ENCODE results near the gene ZFP36L2.

ZFP36L2 gene

GRCh38 chr2:43251171-43251731 lies 24.8 kb upstream of the ZFP36L2 start:
- H3K9ac ChIP-seq (ENCODE audit: low read depth in 1 of 2, low read length in 2 of 2), result peak overlapping the region in 1 of 2 donors; percentile 29
- H3K27ac ChIP-seq (ENCODE audit: low read depth in 2 of 2, low read length in 2 of 2), result peak overlapping the region; percentile 65 to 80
- H3K27me3 ChIP-seq (ENCODE audit: control insufficient read depth in 2 of 2, insufficient read depth in 2 of 2, low read length in 2 of 2), result no peaks in the 10 kb centered on the region
- H3K9me3 ChIP-seq (ENCODE audit: control insufficient read depth in 2 of 2, low read length in 2 of 2), result no peaks in the 10 kb centered on the region
- H3K4me3 ChIP-seq (ENCODE audit: low read length in 2 of 2), result no peak overlapping the region
- no peaks in the 10 kb centered on the region for H3K36me3 ChIP-seq (ENCODE audit: control insufficient read depth in 2 of 2, insufficient read depth in 2 of 2, low read length in 2 of 2)
- H3K4me1 ChIP-seq (ENCODE audit: control insufficient read depth in 2 of 2, insufficient read depth in 2 of 2, low read length in 2 of 2), result peaks cover 0 to 8% of the 10 kb centered on the region in 2 donors

GRCh38 chr2:43250015-43250414 lies 23.6 kb upstream of the ZFP36L2 start:
- H3K27ac ChIP-seq (ENCODE audit: low read depth in 2 of 2, low read length in 2 of 2), result no peak overlapping the region
- no peaks in the 10 kb centered on the region for H3K27me3 ChIP-seq (ENCODE audit: control insufficient read depth in 2 of 2, insufficient read depth in 2 of 2, low read length in 2 of 2)
- no peaks in the 10 kb centered on the region for H3K36me3 ChIP-seq (ENCODE audit: control insufficient read depth in 2 of 2, insufficient read depth in 2 of 2, low read length in 2 of 2)
- no peaks in the 10 kb centered on the region for H3K9me3 ChIP-seq (ENCODE audit: control insufficient read depth in 2 of 2, low read length in 2 of 2)
- no peak overlapping the region for H3K9ac ChIP-seq (ENCODE audit: low read depth in 1 of 2, low read length in 2 of 2)
- no peak overlapping the region for H3K4me3 ChIP-seq (ENCODE audit: low read length in 2 of 2)
- peaks cover 0 to 8% of the 10 kb centered on the region in 2 donors for H3K4me1 ChIP-seq (ENCODE audit: control insufficient read depth in 2 of 2, insufficient read depth in 2 of 2, low read length in 2 of 2)

GRCh38 chr2:43248621-43249020 lies 22.2 kb upstream of the ZFP36L2 start:
- no peak overlapping the region for H3K9ac ChIP-seq (ENCODE audit: low read depth in 1 of 2, low read length in 2 of 2)
- H3K4me1 ChIP-seq (ENCODE audit: control insufficient read depth in 2 of 2, insufficient read depth in 2 of 2, low read length in 2 of 2), result peaks cover 0 to 8% of the 10 kb centered on the region in 2 donors
- no peak overlapping the region for H3K27ac ChIP-seq (ENCODE audit: low read depth in 2 of 2, low read length in 2 of 2)

GRCh38 chr2:43246641-43247040 lies 20.2 kb upstream of the ZFP36L2 start:
- Histone ChIP-seq H3K36me3 (ENCODE audit: control insufficient read depth in 2 of 2, insufficient read depth in 2 of 2, low read length in 2 of 2) (peaks cover 0 to 3% of the 10 kb centered on the region in 2 donors), H3K4me3 (ENCODE audit: low read length in 2 of 2) (no peak overlapping the region), H3K27ac (ENCODE audit: low read depth in 2 of 2, low read length in 2 of 2) (no peak overlapping the region), H3K27me3 (ENCODE audit: control insufficient read depth in 2 of 2, insufficient read depth in 2 of 2, low read length in 2 of 2) (no peaks in the 10 kb centered on the region), H3K9me3 (ENCODE audit: control insufficient read depth in 2 of 2, low read length in 2 of 2) (no peaks in the 10 kb centered on the region), H3K9ac (ENCODE audit: low read depth in 1 of 2, low read length in 2 of 2) (no peak overlapping the region), H3K4me1 (ENCODE audit: control insufficient read depth in 2 of 2, insufficient read depth in 2 of 2, low read length in 2 of 2) (peaks cover 0 to 8% of the 10 kb centered on the region in 2 donors)

More at GRCh38 chr2:43248621-43249020, 22.2 kb upstream of the ZFP36L2 start:
- H3K27me3 ChIP-seq (ENCODE audit: control insufficient read depth in 2 of 2, insufficient read depth in 2 of 2, low read length in 2 of 2), result no peaks in the 10 kb centered on the region
- H3K36me3 ChIP-seq (ENCODE audit: control insufficient read depth in 2 of 2, insufficient read depth in 2 of 2, low read length in 2 of 2), result peaks cover 0 to 3% of the 10 kb centered on the region in 2 donors
- no peak overlapping the region for H3K4me3 ChIP-seq (ENCODE audit: low read length in 2 of 2)
- no peaks in the 10 kb centered on the region for H3K9me3 ChIP-seq (ENCODE audit: control insufficient read depth in 2 of 2, low read length in 2 of 2)

GRCh38 chr2:43241558-43241957 lies 15.2 kb upstream of the ZFP36L2 start:
- Histone ChIP-seq H3K27me3 (ENCODE audit: control insufficient read depth in 2 of 2, insufficient read depth in 2 of 2, low read length in 2 of 2) (no peaks in the 10 kb centered on the region), H3K27ac (ENCODE audit: low read depth in 2 of 2, low read length in 2 of 2) (no peak overlapping the region), H3K4me1 (ENCODE audit: control insufficient read depth in 2 of 2, insufficient read depth in 2 of 2, low read length in 2 of 2) (no peaks in the 10 kb centered on the region), H3K36me3 (ENCODE audit: control insufficient read depth in 2 of 2, insufficient read depth in 2 of 2, low read length in 2 of 2) (peaks cover 0 to 3% of the 10 kb centered on the region in 2 donors), H3K9me3 (ENCODE audit: control insufficient read depth in 2 of 2, low read length in 2 of 2) (no peaks in the 10 kb centered on the region), H3K9ac (ENCODE audit: low read depth in 1 of 2, low read length in 2 of 2) (no peak overlapping the region), H3K4me3 (ENCODE audit: low read length in 2 of 2) (no peak overlapping the region)

GRCh38 chr2:43240766-43241150 lies 14.4 kb upstream of the ZFP36L2 start:
- Histone ChIP-seq H3K36me3 (ENCODE audit: control insufficient read depth in 2 of 2, insufficient read depth in 2 of 2, low read length in 2 of 2) (peaks cover 0 to 3% of the 10 kb centered on the region in 2 donors), H3K9me3 (ENCODE audit: control insufficient read depth in 2 of 2, low read length in 2 of 2) (no peaks in the 10 kb centered on the region), H3K4me3 (ENCODE audit: low read length in 2 of 2) (no peak overlapping the region), H3K27me3 (ENCODE audit: control insufficient read depth in 2 of 2, insufficient read depth in 2 of 2, low read length in 2 of 2) (no peaks in the 10 kb centered on the region), H3K27ac (ENCODE audit: low read depth in 2 of 2, low read length in 2 of 2) (peak overlapping the region; percentile 25 to 72), H3K4me1 (ENCODE audit: control insufficient read depth in 2 of 2, insufficient read depth in 2 of 2, low read length in 2 of 2) (no peaks in the 10 kb centered on the region), H3K9ac (ENCODE audit: low read depth in 1 of 2, low read length in 2 of 2) (no peak overlapping the region)

- H3K27ac ChIP-seq (ENCODE audit: low read depth in 2 of 2, low read length in 2 of 2), result peak overlapping the region; percentile 25 to 72
- H3K36me3 ChIP-seq (ENCODE audit: control insufficient read depth in 2 of 2, insufficient read depth in 2 of 2, low read length in 2 of 2), result peaks cover 0 to 3% of the 10 kb centered on the region in 2 donors
- no peaks in the 10 kb centered on the region for H3K4me1 ChIP-seq (ENCODE audit: control insufficient read depth in 2 of 2, insufficient read depth in 2 of 2, low read length in 2 of 2)
- H3K27me3 ChIP-seq (ENCODE audit: control insufficient read depth in 2 of 2, insufficient read depth in 2 of 2, low read length in 2 of 2), result no peaks in the 10 kb centered on the region
- H3K9me3 ChIP-seq (ENCODE audit: control insufficient read depth in 2 of 2, low read length in 2 of 2), result no peaks in the 10 kb centered on the region
- no peak overlapping the region for H3K9ac ChIP-seq (ENCODE audit: low read depth in 1 of 2, low read length in 2 of 2)
- H3K4me3 ChIP-seq (ENCODE audit: low read length in 2 of 2), result no peak overlapping the region
Observed at GRCh38 chr2:43239981-43240765, 13.8 kb upstream of the ZFP36L2 start.

GRCh38 chr2:43238813-43239212 lies 12.4 kb upstream of the ZFP36L2 start:
- no peaks in the 10 kb centered on the region for H3K9me3 ChIP-seq (ENCODE audit: control insufficient read depth in 2 of 2, low read length in 2 of 2)
- H3K27me3 ChIP-seq (ENCODE audit: control insufficient read depth in 2 of 2, insufficient read depth in 2 of 2, low read length in 2 of 2), result no peaks in the 10 kb centered on the region
- H3K36me3 ChIP-seq (ENCODE audit: control insufficient read depth in 2 of 2, insufficient read depth in 2 of 2, low read length in 2 of 2), result no peaks in the 10 kb centered on the region
- no peaks in the 10 kb centered on the region for H3K4me1 ChIP-seq (ENCODE audit: control insufficient read depth in 2 of 2, insufficient read depth in 2 of 2, low read length in 2 of 2)
- no peak overlapping the region for H3K9ac ChIP-seq (ENCODE audit: low read depth in 1 of 2, low read length in 2 of 2)
- H3K27ac ChIP-seq (ENCODE audit: low read depth in 2 of 2, low read length in 2 of 2), result no peak overlapping the region
- H3K4me3 ChIP-seq (ENCODE audit: low read length in 2 of 2), result no peak overlapping the region

- H3K4me3 ChIP-seq (ENCODE audit: low read length in 2 of 2), result no peak overlapping the region
- H3K9me3 ChIP-seq (ENCODE audit: control insufficient read depth in 2 of 2, low read length in 2 of 2), result no peaks in the 10 kb centered on the region
- no peaks in the 10 kb centered on the region for H3K27me3 ChIP-seq (ENCODE audit: control insufficient read depth in 2 of 2, insufficient read depth in 2 of 2, low read length in 2 of 2)
- H3K4me1 ChIP-seq (ENCODE audit: control insufficient read depth in 2 of 2, insufficient read depth in 2 of 2, low read length in 2 of 2), result no peaks in the 10 kb centered on the region
- H3K9ac ChIP-seq (ENCODE audit: low read depth in 1 of 2, low read length in 2 of 2), result no peak overlapping the region
- no peaks in the 10 kb centered on the region for H3K36me3 ChIP-seq (ENCODE audit: control insufficient read depth in 2 of 2, insufficient read depth in 2 of 2, low read length in 2 of 2)
- no peak overlapping the region for H3K27ac ChIP-seq (ENCODE audit: low read depth in 2 of 2, low read length in 2 of 2)
Observed at GRCh38 chr2:43238176-43238575, 11.8 kb upstream of the ZFP36L2 start.

Data from mucosa of rectum (tissue), 2 donors.